ENCODE data around the gene NDUFS6.

The NDUFS6 gene

DNA sequence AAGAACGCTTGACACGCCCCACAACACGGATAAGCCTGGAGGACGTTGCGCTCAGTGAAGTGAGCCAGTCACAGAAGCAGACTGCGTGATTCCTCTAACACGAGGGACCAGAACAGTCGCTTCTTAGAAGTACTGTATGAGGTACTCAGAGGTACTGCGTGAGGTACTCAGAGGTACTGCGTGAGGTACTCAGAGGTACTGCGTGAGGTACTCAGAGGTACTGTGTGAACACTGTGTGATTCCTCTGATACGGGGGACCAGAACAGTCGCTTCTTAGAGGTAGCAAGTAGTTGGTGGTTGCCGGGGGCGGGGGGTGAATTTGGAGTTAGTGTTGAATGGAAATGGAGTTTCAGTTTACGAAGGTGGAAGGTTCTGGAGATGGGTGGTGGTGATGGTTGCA, 5.8 kb downstream of the NDUFS6 start:
- in situ Hi-C loops (cut with MboI; ENCODE audit: low sequenced_read_pairs, unreplicated experiment): no loop called here
- TF ChIP-seq, protein P1, sequence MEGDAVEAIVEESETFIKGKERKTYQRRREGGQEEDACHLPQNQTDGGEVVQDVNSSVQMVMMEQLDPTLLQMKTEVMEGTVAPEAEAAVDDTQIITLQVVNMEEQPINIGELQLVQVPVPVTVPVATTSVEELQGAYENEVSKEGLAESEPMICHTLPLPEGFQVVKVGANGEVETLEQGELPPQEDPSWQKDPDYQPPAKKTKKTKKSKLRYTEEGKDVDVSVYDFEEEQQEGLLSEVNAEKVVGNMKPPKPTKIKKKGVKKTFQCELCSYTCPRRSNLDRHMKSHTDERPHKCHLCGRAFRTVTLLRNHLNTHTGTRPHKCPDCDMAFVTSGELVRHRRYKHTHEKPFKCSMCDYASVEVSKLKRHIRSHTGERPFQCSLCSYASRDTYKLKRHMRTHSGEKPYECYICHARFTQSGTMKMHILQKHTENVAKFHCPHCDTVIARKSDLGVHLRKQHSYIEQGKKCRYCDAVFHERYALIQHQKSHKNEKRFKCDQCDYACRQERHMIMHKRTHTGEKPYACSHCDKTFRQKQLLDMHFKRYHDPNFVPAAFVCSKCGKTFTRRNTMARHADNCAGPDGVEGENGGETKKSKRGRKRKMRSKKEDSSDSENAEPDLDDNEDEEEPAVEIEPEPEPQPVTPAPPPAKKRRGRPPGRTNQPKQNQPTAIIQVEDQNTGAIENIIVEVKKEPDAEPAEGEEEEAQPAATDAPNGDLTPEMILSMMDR (IDR thresholded peaks at IDR 0.05; ENCODE audit: borderline replicate concordance, control extremely low read depth, extremely low read depth, insufficient read depth, missing control alignments): no peak
- no peak for DNase-seq (ENCODE audit: low spot score)

DNA sequence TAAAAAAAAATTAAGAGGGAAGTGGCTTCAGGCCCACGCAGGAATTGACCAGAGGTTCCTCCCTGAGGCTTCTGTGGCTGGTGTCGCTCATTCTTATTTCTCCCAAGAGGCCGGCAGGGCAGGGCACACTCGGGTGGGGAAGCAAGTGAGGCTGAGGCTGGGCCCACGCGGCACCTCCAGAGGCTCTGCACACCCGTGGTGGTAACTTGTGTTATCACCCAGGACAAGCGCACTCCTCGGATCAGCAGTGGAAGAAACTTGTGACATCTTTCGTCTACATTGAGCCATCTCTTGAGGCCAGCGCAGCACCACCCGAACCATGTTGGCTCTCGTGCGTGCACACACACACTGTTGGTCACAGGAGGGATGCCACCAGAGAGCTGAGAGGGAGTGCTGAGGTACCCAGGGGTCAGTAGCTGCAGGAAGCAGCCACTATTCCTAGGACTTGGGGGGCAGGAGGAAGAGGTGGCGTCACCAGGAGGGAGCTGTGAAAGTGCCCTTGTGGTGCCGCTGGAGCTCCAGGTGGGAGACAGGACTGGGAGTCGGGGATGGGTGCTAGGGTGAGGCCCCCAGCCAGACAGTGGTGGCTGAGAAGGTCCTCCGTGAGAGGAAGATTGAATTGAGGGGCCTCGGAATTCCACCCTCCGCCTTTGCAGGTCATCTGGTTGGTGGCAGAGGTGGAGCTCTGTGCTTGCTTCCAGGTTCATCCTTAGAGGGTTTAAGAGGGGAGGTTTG, 6.4 kb downstream of the NDUFS6 start:
- TF ChIP-seq, protein P1 (IDR thresholded peaks at IDR 0.05; ENCODE audit: borderline replicate concordance, control extremely low read depth, extremely low read depth, insufficient read depth, missing control alignments): no peak
- in situ Hi-C loops (cut with MboI; ENCODE audit: low sequenced_read_pairs, unreplicated experiment): no loop called here
- DNase-seq (ENCODE audit: low spot score): no peak

DNA sequence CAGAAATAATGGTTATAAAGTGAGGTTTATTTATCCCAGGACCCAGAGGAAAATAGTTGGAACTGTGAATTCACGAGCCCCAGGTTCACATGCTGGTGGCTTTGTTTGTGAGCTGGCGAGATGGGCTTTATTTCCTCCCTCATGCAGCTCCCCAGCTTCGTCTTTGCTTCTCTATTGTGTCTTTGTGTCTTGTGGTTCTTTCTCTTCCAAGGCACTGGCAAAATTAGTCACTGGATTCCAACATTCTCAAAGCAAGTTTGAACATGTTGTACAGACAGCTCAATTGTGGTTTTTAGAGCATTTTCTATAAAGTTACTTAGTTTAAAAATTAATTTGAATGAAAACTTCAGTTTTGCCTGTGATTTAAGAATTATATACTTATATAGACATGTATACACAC, 7.2 kb downstream of the NDUFS6 start:
- TF ChIP-seq, protein P1 (IDR thresholded peaks at IDR 0.05; ENCODE audit: borderline replicate concordance, control extremely low read depth, extremely low read depth, insufficient read depth, missing control alignments): no peak
- DNase-seq (ENCODE audit: low spot score): no peak
- in situ Hi-C loops (cut with MboI; ENCODE audit: low sequenced_read_pairs, unreplicated experiment): no loop called here

DNA sequence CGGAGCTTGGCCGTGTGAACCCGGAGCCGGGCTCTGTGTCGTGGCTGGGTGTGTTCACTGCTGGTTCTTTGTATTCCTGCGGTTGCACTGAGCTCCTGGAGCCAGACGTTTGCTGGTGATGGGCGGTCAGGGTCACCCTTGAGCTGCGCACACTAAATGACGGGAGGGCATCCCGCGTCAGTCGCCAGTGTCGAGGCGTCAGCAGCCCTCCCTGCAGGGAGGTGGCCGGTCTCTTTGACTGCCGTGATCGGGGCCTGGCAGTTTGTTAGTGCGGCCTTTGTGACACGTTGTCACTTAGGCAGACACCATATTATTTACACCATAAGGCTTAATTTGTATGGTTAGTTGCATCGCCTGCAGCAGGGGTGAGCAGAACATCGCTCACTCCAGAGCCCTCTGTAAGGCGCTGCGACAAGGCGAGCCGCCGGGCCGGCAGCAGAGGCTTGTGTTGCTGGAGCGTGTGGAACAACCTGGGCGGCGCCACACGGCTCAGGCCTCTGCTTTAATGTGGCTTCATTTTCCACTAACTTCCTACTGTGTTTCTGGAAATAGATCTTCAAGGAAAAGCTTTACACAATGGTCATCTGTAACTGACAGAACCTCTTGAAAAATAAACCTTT, 8.3 kb downstream of the NDUFS6 start:
- no peak for DNase-seq (ENCODE audit: low spot score)
- TF ChIP-seq, protein P1 (IDR thresholded peaks at IDR 0.05; ENCODE audit: borderline replicate concordance, control extremely low read depth, extremely low read depth, insufficient read depth, missing control alignments): no peak
- in situ Hi-C loops (cut with MboI; ENCODE audit: low sequenced_read_pairs, unreplicated experiment): no loop called here

DNA sequence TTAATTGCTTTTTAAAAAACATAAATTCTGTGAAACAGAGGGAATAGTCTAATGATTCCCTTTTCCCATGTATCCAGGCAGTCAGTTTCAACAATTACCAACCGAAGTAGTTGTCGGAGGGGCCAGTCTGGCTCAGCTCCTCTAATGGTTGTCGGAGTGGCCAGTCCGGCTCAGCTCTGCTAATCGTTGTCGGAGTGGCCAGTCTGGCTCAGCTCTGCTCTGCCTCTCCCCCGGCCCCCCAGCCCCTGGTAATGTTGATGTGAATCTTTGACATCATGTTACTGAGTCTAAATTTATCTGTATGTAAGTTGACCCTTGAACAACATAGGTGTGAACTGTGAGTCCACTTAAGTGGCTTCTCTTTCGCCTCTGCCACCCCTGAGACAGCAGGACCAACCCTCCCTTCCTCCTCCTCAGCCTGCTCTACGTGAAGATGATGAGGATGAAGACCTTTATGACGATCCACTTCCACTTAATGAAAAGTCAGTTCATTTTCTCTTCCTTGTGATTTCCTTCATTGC, 9.4 kb downstream of the NDUFS6 start:
- DNase-seq (ENCODE audit: low spot score): no peak
- in situ Hi-C loops (cut with MboI; ENCODE audit: low sequenced_read_pairs, unreplicated experiment): no loop called here

DNA sequence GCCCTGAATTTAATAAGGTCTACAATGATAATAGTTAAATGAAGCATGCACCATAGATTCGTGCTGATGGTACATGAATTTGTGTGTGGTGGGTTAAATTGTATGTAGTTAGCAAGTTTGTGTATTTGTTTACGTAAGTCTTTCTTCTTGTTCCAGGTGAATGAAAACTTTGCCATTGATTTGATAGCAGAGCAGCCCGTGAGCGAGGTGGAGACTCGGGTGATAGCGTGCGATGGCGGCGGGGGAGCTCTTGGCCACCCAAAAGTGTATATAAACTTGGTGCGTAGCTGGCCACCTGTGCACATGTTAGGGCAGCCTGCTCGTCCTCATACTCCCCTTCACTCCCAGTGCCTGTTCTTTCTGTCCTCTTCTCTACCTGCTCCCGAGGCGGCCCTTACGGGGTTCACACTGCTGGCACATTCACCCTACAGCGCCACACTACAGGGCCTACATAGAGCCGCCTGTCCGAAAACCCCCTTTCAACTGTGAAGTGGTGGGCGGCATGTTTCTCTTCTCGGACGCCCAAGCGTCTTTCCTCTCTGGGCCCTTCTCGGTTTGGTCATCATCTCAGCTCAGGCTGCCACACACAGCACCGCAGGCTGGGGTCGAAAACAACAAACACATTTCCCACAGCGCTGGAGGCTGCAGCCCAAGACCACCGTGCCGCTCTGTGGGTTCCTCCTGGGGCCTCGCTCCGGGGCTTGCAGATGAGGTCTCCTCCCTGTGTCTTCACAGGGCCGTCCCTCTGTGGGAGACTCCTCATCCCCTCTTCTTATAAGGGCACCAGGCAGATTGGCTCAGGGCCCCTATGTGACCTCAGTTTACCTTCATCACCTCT, 13.2 kb downstream of the NDUFS6 start:
- DNase-seq (ENCODE audit: low spot score): no peak
- TF ChIP-seq, protein P1 (IDR thresholded peaks at IDR 0.05; ENCODE audit: borderline replicate concordance, control extremely low read depth, extremely low read depth, insufficient read depth, missing control alignments): no peak
- in situ Hi-C loops (cut with MboI; ENCODE audit: low sequenced_read_pairs, unreplicated experiment): no loop called here

More for the DNA sequence above, 9.4 kb downstream of the NDUFS6 start:
- TF ChIP-seq, protein P1 (IDR thresholded peaks at IDR 0.05; ENCODE audit: borderline replicate concordance, control extremely low read depth, extremely low read depth, insufficient read depth, missing control alignments): no peak

Data from GM13976 (cell line).